ENCODE measurements around the gene PGLYRP1.

DNA sequence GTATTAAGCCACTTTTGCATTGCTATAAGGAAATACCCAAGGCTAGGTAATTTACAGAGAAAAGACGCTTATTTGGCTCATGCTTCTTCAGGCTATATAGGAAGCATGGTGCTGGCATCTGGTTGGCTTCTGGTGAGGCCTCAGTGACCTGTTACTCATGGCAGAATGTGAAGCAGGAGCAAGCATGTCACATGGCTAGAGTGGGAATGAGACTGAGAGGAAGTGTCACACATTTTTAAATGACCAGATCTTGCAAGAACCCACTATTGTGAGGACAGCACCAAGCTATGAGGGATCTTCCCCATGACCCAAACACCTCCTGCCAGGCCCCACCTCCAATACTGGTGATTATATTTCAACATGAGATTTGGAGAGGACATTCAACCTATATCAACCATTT is 43.6 kb upstream of the PGLYRP1 start:
- TF ChIP-seq, protein P1, sequence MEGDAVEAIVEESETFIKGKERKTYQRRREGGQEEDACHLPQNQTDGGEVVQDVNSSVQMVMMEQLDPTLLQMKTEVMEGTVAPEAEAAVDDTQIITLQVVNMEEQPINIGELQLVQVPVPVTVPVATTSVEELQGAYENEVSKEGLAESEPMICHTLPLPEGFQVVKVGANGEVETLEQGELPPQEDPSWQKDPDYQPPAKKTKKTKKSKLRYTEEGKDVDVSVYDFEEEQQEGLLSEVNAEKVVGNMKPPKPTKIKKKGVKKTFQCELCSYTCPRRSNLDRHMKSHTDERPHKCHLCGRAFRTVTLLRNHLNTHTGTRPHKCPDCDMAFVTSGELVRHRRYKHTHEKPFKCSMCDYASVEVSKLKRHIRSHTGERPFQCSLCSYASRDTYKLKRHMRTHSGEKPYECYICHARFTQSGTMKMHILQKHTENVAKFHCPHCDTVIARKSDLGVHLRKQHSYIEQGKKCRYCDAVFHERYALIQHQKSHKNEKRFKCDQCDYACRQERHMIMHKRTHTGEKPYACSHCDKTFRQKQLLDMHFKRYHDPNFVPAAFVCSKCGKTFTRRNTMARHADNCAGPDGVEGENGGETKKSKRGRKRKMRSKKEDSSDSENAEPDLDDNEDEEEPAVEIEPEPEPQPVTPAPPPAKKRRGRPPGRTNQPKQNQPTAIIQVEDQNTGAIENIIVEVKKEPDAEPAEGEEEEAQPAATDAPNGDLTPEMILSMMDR (IDR thresholded peaks at IDR 0.05), result no peak
- TF ChIP-seq RXRA (IDR thresholded peaks at IDR 0.05; ENCODE audit: borderline replicate concordance, low read depth) (no peak), SMC3 (IDR thresholded peaks at IDR 0.05; ENCODE audit: low read depth, low read length) (no peak), FOSL2 (IDR thresholded peaks at IDR 0.05; ENCODE audit: borderline replicate concordance, low read depth) (no peak), EP300 (IDR thresholded peaks at IDR 0.05; ENCODE audit: borderline replicate concordance in 1 of 2, low read depth in 1 of 2, low read length in 1 of 2) (no peak), MXI1 (IDR thresholded peaks at IDR 0.05; ENCODE audit: low read depth, low read length) (no peak), MEF2A (IDR thresholded peaks at IDR 0.05; ENCODE audit: borderline replicate concordance, low read depth) (no peak), GATA2 (CRISPR knock-in tag; IDR thresholded peaks at IDR 0.05) (no peak), RAD21 (IDR thresholded peaks at IDR 0.05; ENCODE audit: low read length) (no peak), FOXM1 (IDR thresholded peaks at IDR 0.05; ENCODE audit: low read depth) (no peak)
- TF ChIP-seq, protein P2, sequence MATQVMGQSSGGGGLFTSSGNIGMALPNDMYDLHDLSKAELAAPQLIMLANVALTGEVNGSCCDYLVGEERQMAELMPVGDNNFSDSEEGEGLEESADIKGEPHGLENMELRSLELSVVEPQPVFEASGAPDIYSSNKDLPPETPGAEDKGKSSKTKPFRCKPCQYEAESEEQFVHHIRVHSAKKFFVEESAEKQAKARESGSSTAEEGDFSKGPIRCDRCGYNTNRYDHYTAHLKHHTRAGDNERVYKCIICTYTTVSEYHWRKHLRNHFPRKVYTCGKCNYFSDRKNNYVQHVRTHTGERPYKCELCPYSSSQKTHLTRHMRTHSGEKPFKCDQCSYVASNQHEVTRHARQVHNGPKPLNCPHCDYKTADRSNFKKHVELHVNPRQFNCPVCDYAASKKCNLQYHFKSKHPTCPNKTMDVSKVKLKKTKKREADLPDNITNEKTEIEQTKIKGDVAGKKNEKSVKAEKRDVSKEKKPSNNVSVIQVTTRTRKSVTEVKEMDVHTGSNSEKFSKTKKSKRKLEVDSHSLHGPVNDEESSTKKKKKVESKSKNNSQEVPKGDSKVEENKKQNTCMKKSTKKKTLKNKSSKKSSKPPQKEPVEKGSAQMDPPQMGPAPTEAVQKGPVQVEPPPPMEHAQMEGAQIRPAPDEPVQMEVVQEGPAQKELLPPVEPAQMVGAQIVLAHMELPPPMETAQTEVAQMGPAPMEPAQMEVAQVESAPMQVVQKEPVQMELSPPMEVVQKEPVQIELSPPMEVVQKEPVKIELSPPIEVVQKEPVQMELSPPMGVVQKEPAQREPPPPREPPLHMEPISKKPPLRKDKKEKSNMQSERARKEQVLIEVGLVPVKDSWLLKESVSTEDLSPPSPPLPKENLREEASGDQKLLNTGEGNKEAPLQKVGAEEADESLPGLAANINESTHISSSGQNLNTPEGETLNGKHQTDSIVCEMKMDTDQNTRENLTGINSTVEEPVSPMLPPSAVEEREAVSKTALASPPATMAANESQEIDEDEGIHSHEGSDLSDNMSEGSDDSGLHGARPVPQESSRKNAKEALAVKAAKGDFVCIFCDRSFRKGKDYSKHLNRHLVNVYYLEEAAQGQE (IDR thresholded peaks at IDR 0.05; ENCODE audit: low read depth, low read length), result no peak
- TF ChIP-seq, protein P3, sequence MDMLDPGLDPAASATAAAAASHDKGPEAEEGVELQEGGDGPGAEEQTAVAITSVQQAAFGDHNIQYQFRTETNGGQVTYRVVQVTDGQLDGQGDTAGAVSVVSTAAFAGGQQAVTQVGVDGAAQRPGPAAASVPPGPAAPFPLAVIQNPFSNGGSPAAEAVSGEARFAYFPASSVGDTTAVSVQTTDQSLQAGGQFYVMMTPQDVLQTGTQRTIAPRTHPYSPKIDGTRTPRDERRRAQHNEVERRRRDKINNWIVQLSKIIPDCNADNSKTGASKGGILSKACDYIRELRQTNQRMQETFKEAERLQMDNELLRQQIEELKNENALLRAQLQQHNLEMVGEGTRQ (IDR thresholded peaks at IDR 0.05; ENCODE audit: borderline replicate concordance, low read depth, low read length), result no peak
